Measurements from ENCODE around the gene AMZ2.

AMZ2 gene

GRCh38 chr17:68294617-68295016 is 46.8 kb downstream of the AMZ2 start:
- TF ChIP-seq FOXP2 (optimal IDR thresholded peaks at IDR 0.05; ENCODE audit: borderline replicate concordance, extremely low read depth, extremely low read length, insufficient read depth), result no peak
- no peak for TF ChIP-seq POLR2AphosphoS5 (IDR thresholded peaks at IDR 0.05; ENCODE audit: low read depth, low read length)
- TF ChIP-seq SIN3A (IDR thresholded peaks at IDR 0.05; ENCODE audit: borderline replicate concordance, insufficient read depth, low read length), result no peak
- no peak for TF ChIP-seq TAF1 (IDR thresholded peaks at IDR 0.05; ENCODE audit: borderline replicate concordance, insufficient read depth, low read length)
- TF ChIP-seq, protein P1, sequence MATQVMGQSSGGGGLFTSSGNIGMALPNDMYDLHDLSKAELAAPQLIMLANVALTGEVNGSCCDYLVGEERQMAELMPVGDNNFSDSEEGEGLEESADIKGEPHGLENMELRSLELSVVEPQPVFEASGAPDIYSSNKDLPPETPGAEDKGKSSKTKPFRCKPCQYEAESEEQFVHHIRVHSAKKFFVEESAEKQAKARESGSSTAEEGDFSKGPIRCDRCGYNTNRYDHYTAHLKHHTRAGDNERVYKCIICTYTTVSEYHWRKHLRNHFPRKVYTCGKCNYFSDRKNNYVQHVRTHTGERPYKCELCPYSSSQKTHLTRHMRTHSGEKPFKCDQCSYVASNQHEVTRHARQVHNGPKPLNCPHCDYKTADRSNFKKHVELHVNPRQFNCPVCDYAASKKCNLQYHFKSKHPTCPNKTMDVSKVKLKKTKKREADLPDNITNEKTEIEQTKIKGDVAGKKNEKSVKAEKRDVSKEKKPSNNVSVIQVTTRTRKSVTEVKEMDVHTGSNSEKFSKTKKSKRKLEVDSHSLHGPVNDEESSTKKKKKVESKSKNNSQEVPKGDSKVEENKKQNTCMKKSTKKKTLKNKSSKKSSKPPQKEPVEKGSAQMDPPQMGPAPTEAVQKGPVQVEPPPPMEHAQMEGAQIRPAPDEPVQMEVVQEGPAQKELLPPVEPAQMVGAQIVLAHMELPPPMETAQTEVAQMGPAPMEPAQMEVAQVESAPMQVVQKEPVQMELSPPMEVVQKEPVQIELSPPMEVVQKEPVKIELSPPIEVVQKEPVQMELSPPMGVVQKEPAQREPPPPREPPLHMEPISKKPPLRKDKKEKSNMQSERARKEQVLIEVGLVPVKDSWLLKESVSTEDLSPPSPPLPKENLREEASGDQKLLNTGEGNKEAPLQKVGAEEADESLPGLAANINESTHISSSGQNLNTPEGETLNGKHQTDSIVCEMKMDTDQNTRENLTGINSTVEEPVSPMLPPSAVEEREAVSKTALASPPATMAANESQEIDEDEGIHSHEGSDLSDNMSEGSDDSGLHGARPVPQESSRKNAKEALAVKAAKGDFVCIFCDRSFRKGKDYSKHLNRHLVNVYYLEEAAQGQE (IDR thresholded peaks at IDR 0.05; ENCODE audit: insufficient read depth in 1 of 2, low read depth in 2 of 2, low read length in 2 of 2), result no peak

- TF ChIP-seq POLR2AphosphoS5 (IDR thresholded peaks at IDR 0.05; ENCODE audit: low read depth, low read length) (no peak), FOXP2 (optimal IDR thresholded peaks at IDR 0.05; ENCODE audit: borderline replicate concordance, extremely low read depth, extremely low read length, insufficient read depth) (no peak), TAF1 (IDR thresholded peaks at IDR 0.05; ENCODE audit: borderline replicate concordance, insufficient read depth, low read length) (no peak), SIN3A (IDR thresholded peaks at IDR 0.05; ENCODE audit: borderline replicate concordance, insufficient read depth, low read length) (no peak)
- TF ChIP-seq, protein P1 (IDR thresholded peaks at IDR 0.05; ENCODE audit: insufficient read depth in 1 of 2, low read depth in 2 of 2, low read length in 2 of 2), result no peak
These were observed 47.2 kb downstream of the AMZ2 start for GRCh38 chr17:68295086-68295485.

DNA sequence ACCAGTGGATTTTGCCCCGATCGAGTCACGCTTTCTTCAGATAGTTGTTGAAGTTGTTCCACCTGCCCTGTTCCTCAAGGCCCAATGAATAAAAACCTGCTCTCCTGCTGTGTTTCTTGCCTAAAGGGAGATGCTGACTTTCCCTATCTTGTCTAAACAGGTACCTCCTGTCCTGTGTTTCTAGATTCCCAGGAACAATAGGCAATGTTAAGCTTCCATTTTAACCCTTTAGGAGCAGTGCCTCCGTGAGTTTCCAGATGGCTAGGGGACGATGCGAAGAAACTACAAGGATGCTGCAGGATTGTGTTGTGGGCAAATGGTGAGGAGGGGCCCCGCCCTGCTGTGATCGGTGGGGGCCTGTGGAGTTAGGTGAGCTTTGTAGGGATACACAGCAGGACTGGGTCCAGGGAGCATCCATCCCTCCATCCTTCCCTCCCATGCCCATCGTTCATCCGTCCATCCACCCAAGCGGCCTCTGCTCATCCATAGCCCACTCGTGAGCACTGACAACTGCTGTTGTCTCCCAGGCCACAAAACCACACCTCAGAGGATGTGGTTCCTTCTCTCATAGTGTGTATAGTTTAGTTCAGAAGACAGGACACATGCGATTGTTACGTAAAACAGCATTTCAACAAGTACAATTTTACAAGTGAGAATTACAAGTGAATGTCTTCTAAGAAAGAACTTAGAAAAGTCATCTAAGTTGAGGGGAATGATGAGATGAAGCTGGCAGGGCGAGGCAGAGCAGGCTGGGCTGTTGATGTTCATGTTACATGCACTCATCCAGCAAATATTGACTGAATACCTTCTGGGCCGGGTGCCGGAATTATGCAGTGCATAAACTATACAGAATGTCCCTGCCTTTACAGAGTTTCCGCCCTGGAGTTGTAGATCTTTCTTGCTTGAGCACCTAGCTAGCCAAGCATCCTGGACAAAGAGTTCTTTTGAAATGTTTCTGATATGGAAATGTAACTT is 48.7 kb downstream of the AMZ2 start:
- TF ChIP-seq FOXP2 (optimal IDR thresholded peaks at IDR 0.05; ENCODE audit: borderline replicate concordance, extremely low read depth, extremely low read length, insufficient read depth) (no peak), TAF1 (IDR thresholded peaks at IDR 0.05; ENCODE audit: borderline replicate concordance, insufficient read depth, low read length) (no peak), SIN3A (IDR thresholded peaks at IDR 0.05; ENCODE audit: borderline replicate concordance, insufficient read depth, low read length) (no peak), POLR2AphosphoS5 (IDR thresholded peaks at IDR 0.05; ENCODE audit: low read depth, low read length) (no peak)
- TF ChIP-seq, protein P1 (IDR thresholded peaks at IDR 0.05; ENCODE audit: insufficient read depth in 1 of 2, low read depth in 2 of 2, low read length in 2 of 2), result no peak

DNA sequence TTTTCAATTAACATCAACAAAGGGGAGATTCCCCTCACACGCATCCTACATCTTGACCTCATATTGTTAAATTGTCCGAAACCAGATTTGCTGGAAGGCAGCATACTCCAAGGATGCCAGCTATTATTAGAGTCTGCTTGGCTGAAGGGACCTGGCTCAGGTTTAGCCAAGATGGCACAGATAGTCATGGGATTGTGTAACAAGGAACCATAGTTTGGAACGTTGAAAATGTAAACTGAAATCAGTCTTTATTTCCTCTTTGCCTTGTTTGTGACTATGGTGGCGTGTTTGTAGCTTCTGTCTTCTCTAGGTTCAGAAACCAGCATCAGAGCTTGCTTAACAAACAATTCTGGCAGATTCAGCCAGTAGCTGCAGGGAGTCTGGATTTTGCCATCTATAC is 49.4 kb downstream of the AMZ2 start:
- no peak for TF ChIP-seq POLR2AphosphoS5 (IDR thresholded peaks at IDR 0.05; ENCODE audit: low read depth, low read length)
- TF ChIP-seq FOXP2 (optimal IDR thresholded peaks at IDR 0.05; ENCODE audit: borderline replicate concordance, extremely low read depth, extremely low read length, insufficient read depth), result no peak
- TF ChIP-seq SIN3A (IDR thresholded peaks at IDR 0.05; ENCODE audit: borderline replicate concordance, insufficient read depth, low read length), result no peak
- TF ChIP-seq TAF1 (IDR thresholded peaks at IDR 0.05; ENCODE audit: borderline replicate concordance, insufficient read depth, low read length), result no peak
- TF ChIP-seq, protein P1 (IDR thresholded peaks at IDR 0.05; ENCODE audit: insufficient read depth in 1 of 2, low read depth in 2 of 2, low read length in 2 of 2), result no peak
